Stimulated activated CD8-positive, alpha-beta memory T cell treated with anti-CD3 and anti-CD28 coated beads, Interleukin-7, amount 100 ng/mL, for 24 hours (primary cell): ENCODE data around the gene DLG1.
"Not testable (repeated sequence)": the region's sequence is repeated elsewhere in the genome, so short reads cannot be mapped to it uniquely, and the experiment has no call there.

Experiments
- DNase-seq: peaks from one replicate; pipeline ENCODE4 v3.0.0-alpha.2; 2020; ENCODE audit warnings: low read depth

Gene DLG1

DNA sequence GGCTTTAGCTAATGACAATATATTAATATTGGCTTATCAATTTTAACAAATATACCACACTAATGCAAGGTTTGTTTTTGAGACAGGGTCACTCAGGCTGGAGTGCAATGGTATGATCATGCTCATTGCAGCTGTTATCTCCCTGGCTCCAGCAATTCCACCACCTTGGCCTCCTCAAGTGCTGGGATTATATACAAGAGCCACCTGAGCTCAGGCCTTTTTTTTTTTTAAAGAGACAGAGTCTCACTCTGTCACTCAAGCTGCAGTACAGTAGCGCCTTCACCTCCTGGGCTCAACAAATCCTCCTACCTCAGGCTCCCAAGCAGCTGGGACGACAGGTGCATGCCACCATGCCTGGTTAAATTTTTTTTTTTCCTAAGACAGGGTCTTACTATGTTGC is 11.7 kb downstream of the DLG1 start:
- DNase-seq, result no peak

DNA sequence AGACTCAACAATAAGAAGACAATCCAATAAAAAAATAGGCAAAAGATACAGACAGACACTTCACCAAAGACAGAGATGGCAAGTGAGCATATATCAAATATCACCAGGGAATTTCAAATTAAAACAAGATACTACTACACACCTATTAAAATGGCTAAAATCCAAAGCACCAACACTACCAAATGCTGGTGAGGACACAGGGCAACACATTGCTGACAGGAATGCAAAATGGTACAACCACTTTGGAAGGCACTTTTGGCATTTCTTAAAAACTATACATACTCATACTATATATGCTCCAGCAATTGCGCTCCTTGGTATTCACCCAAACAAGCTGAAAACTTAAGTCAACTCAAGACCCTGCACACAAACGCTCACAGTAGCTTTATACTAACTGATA is 12.9 kb downstream of the DLG1 start:
- no peak for DNase-seq

GRCh38 chr3:197283045-197283444 is 15.4 kb downstream of the DLG1 start:
- DNase-seq, result no peak

DNA sequence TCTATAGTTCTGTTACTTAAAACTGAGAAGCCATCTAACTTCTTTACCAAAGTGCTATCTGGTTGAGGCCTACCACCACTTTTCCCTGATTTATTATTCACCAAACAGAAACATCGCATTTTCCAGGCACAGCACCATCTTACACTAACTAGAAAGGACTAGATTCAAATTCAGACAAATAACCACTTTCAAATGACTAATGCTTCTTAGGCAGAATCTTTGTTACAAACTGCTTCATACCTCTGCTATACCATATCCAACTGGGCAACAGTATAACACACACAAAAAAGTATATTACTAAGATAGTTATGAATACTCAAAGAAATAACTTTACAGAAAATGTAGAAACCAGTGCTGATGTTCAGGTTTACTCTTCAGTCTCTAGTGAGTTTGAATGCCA is 16.6 kb downstream of the DLG1 start:
- no peak for DNase-seq

- DNase-seq, result no peak
These were observed 18.3 kb downstream of the DLG1 start for GRCh38 chr3:197280156-197280555.

DNA sequence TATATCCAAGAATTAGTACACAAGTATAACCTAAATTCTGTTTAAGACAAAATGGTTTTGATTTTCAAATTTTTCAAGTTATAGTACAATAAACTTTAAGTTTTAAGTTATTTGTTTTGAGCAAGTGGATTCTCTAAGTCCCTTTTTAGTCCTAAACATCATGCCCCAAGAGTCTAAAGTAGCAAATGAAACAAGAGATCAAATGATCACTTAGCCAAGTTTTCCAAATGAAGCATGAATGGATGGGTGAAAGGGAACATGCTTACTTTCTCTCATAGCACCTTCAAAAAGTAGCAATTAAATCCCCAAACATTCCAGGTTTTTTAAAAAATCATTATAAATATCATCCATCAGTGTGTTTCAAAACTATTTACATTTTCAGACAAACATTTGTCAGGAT is 19.5 kb downstream of the DLG1 start:
- DNase-seq, result no peak

DNA sequence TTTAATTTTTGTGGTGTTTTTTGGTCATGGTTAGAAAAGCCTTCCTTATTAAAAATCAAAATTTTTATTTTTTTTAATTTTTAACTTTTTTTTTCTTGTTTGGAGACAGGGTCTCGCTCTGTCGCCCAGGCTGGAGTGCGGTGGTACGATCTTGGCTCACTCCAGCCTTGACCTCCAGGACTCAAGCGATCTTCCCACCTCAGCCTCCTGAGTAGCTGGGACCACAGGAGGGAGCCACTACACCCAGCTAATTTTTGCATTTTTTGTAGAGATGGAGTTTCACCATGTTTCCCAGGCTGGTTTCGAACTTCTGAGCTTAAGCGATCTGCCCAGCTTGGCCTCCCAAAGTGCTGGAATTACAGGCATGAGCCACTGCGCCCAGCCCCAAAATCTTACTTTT is 21.6 kb downstream of the DLG1 start:
- DNase-seq, result not testable (repeated sequence)

DNA sequence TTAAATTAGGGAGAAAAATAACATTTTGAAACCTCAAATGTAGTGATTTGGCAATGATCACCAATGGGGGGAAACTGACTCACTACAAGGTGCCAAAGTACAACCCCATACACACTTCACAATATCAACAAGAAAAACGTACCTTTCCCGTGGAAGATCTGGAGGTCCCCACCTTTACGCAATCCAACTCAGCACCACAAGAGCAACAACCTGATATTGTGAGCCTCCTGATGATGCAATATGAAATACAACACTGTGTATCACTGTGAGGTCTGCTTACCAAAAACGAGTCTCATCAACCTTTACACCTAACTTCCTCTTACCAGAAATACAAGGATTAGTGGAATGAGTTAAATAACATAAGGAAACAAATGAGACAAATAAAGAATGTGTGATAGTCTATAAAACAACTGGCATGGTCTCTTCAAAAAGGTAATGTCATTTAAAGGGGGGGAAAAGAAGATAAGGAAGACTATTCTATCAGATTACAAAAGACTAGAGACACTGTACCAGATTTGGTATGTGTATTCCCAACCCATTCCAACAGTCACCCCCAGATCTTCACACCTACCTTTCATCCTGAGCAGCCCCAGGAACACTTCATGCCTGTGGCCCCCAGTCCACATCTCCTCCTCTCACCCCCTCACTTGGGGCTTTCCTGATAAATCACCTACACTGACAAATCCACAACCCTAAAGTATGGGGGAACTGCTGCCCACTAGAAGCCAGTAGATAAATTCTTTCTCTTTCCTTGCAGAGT is 27.7 kb downstream of the DLG1 start:
- no peak for DNase-seq

- no peak for DNase-seq
These were observed 29.4 kb downstream of the DLG1 start for GRCh38 chr3:197269024-197269423.

DNA sequence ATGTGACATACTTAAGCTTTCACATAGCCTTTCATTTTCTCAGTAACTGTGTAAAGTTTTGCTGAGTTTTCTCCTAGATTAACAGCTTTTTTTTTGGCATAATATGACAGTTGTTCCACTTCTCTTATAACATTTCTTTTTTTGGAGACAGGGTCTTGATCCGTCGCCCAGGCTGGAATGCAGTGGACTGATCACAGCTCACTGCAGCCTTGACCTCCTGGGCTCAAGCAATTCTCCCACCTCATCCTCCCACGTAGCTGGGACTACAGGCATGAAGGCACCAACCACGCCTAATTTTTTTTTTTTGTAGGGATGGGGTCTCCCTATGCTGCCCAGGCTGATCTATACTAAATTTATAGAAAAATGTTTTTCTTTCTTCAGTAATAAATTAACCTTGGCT is 30.1 kb downstream of the DLG1 start:
- no peak for DNase-seq

DNA sequence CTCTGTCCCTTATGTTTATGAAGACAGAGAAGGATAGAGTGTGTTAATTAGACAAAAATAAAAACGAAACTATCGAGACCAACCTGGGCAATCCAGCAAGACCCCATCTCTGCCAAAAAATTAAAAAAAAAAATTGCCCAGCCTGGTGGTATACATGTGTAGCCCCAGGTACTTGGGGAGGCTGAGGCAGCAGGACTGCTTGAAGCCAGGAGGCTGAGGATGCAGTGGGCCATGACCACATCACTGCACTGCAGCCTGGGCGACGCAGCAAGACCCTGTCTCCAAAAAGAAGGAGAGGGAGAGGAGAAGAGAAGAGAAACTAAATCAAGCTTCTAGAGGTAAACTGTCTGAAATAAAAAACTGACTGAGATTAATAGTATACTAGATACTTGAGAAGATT is 32.1 kb downstream of the DLG1 start:
- DNase-seq, result no peak

DNA sequence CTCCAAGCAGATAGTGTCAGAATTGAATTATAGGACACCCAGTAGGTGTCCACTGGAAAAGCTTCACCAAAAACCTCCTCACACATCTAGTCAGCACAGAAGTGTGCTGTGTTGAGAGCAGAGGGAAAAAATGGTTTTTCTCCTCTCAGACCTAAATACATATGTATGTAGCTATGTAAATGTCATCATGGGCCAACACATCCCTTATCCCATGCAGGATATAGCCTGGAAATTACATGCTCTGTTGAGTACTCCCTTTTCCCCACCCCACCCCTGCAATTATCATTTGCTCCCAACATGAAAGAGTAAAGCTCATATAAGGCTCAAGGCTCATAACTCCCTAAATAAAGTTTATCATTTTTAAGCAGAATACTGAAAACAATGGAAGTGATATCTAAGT is 35.7 kb downstream of the DLG1 start:
- no peak for DNase-seq

DNA sequence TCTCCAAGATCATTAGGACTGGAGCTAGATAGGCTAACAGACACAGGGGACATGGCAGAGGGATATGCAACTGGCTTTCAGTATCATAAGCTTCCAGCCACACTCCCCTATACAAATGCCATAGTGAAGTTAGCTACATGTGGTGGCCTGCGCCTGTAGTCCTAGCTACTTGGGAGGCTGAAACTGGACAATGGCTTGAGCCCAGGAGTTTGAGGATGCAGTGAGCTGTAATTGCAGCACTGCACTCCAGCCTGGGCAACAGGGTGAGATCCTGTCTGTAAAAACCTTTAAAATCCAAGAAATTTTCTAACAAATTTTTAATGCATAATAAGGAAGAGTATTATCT is 37.3 kb downstream of the DLG1 start:
- no peak for DNase-seq

GRCh38 chr3:197260491-197261163 is 37.8 kb downstream of the DLG1 start:
- no peak for DNase-seq

DNA sequence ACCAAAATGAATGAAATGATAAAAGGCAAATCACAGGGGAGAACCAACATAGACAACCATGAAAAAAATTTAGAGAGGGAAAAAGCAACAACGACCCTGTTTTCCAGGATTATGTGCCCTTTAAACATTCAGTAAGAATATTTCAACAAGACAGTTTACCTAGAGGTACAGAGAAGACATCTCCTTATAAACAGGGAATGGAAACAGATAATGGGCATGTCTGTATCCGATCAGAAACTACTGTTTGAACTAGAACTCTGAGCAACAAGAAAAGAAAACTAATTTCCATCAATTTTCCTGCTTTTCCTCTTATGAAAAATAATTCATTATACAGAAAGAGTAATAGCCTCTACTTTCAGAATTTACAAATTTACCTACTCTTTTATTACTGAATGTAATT is 39.3 kb downstream of the DLG1 start:
- no peak for DNase-seq

DNA sequence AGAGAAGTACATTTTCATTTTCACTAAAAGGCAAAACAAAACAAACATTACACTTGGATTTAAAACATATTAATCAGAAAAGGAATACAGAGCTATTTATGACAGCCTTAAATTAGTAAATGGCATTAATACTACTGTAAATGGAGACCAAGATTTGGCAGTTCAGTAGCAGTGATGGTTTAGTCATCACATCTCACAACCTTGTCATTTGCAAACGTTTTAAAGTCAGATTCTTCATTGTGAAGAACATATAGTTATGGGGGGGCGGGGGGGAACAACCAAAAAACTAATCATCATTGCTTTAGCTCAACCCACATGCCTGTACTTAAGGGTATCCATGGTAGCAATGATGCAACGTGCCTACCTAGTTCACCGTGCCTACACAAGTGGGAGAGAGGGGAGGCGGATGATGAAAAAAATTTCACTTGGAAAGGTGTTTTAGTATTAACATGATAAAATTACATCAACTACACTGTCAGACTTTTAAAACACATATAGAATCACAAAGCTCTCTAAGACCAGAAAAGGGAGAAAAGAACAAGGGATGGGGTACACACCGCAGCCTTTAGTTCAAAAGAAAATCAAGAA is 40.1 kb downstream of the DLG1 start:
- DNase-seq, result no peak

DNA sequence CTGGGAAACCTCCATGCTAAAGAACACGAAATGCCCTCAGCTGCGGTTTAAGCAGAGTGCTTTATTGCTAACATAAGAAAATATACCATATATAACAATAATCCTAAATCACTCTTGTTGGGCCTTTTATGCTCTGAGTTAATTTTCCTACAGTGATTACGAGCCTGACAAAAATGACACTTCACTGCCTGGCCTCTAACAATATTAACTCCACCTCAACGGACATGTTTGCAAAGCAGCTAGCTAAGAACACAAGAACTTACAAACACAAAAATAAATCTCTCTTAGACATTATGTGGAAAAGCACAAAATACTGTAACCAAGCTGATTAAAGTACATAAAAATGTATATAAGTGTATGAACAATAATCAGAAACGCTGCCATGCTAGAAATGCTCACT is 40.7 kb downstream of the DLG1 start:
- DNase-seq, result no peak

DNA sequence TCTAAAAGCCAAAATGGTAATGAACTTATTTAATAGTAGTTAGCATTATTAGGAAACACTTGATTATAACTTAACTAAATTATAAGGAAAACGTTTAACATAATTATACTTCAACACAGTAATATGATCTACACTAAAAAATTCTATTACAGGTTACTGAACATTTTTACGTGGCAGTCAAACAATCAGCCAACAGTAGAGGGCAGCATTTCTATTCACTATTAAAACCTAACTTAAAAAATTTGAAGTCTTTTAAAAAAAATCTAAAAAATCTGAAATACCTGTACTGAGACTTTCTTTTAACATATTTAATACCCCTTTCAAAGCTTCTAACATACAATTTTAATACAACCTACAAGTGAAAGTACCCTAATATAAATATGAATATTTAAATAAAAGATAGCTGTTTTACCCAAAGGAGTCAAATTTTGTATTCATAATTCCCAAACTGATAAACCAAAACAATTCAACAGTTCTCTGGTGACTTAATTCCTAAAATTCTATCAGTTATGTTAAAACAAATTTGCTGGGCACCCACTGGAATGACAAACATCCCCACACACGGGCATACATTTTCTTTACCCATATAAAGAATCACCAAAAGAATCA is 41.5 kb downstream of the DLG1 start:
- no peak for DNase-seq

- no peak for DNase-seq
These were observed 42.3 kb downstream of the DLG1 start for GRCh38 chr3:197256104-197256503.

DNA sequence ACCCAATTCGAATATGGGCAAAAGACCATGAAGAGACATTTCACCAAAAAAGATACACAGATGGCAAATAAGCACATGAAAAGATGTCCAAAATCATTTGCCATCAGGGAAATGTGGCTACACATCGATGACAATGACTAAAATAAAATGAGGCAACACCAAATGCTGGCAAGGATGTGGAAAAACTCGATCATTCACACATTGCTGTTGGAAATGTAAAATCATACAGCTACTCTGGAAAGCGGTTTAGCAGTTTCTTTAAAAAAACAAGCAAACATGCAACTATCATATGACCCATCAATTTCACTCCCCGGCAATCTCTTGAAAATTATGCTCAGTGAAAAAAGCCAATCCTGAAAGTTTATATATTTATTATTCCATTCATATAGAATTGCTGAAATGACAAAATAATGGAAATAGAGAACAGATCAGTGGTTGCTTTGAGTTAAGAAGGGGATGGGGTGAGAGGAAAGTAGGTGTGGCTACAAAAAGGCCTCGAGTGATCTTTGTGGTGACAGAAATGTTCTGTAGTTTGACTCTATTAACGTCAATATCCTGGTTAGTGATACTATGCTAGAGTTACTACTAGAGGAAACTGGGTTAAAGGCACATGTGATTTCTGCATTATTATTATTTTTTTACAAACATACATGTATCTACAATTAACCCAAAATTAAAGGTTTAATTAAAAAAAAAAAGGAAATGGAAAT is 45.0 kb downstream of the DLG1 start:
- no peak for DNase-seq

- no peak for DNase-seq
These were observed 48.9 kb downstream of the DLG1 start for GRCh38 chr3:197249542-197249941.

- no peak for DNase-seq
These were observed 50.1 kb downstream of the DLG1 start for GRCh38 chr3:197248341-197248740.

DNA sequence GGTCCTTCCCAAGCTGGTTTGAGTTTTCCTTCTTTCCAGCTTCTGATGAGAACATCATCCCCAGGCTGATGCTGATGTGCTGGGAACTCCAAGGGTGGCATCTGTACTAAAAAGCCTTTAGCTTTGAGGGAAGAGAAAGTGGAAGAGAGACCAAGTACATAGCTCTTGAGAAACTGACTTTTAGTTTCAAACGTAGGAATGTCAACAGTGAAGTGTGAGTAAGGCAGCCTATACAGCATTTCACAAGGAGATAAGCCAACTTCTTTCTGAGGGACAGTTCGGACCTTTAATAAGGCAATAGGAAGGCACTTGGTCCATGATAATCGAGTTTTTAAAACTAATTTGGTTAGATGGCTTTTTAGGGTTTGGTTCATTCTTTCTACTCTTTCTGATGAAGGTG is 53.7 kb downstream of the DLG1 start:
- no peak for DNase-seq
